T-helper 22 cell (primary cell): ENCODE data around the gene B9D1.

ENCODE experiments used
- DNase-seq: peaks from one replicate; pipeline ENCODE4 v3.0.0-alpha.2; 2020; ENCODE audit warnings: low read depth

B9D1 gene

DNA sequence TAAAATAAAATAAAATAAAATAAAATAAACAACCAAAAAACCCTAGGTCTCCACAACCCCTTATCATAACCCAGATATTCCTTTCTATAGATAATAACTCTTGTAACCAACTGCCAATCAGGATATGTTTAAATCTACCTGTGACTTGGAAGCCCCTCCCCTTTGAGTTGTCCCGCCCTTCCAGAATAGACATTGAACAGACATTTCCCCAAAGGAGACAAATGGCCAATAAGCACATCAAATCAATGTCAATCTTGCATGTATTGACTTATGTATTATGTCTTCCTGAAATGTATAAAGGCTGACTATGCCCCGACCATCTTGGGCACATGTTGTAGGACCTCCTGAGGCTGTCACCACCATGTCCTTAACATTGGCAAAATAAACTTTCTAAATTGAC, 14.3 kb upstream of the B9D1 start:
- DNase-seq = no peak

DNA sequence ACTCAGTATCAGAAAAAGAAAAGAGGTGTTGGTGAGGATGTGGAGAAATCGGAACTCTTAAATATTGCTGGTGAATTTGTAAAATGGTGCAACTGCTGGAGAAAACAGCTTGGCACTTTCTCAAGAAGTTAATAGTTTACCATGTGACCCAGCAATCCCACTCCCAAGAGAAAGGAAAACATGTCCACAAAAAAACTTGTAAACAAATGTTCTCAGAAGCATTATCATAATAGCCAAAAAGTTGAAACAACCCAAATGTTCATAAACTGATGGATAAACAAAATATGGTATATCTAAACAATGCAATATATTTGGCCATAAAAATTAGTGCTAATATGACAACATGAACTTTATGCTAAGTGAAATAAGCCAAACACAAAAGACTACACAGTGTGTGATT, 13.2 kb upstream of the B9D1 start:
- no peak for DNase-seq

DNA sequence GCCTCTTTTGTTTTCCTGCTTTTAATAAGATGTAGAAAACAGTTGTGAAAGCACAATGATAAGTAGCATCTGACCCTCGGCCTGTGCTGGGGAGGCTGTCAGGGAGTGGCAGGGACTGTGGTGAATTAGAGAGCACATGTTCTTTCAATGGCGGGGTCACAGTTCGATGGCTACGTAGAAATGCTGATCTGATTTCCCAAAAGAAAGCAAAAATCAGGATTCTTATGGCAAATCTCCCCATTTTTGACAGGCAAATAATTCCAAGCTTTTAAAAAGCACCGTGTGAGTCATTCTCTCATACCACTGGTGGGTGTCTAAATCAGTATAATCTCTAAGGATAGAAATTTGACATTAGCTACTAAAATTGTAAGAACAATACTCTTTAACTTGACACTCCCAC, 11.6 kb upstream of the B9D1 start:
- DNase-seq = no peak

DNA sequence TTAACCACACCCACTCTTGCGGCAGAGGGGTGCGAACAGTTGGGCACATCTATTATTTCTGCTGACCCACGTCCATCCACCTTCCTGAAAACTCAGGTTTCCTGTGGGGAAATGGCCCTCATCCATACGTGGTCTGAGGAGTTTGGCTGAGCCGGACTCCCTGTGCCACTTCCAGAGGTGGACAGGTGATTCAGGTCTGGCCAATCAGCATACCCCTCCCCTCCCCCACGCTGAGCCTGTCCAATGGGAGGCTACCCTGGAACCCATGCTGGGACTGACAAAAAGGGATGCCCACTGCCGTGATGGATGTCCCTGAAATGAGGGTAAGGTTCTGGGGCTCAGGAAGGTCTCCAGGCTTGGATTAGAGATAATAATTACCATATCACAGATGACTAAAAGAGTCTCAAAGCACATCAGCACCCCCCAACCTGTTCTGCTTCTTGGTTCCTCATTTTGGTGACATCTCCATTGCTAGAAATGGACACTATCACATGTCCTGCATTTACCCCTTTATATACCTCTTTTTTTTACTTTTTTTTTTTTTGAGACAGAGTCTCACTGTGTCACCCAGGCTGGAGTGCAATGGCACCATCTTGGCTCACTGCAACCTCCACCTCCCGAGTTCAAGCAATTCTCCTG, 10.5 kb upstream of the B9D1 start:
- DNase-seq = no peak

DNA sequence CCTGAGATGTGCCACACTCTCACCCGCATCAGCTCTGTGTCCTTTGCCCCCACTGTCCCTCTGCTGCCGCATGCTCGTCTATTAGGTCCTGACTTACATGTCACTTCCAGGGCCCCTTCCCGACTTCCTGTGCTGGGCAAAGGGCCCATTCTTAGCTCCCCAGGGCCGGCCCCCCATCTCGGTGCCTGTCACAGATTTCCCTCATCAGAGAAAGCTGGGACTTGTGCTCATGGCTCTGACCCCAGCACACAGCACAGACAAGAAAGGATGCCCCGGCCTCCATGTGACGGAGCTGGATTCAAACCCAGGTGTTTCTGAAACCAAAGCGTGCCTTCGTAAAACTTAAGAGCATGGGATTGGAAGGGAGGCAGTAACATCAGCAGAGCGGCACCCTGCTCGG, 9.9 kb upstream of the B9D1 start:
- no peak for DNase-seq

DNA sequence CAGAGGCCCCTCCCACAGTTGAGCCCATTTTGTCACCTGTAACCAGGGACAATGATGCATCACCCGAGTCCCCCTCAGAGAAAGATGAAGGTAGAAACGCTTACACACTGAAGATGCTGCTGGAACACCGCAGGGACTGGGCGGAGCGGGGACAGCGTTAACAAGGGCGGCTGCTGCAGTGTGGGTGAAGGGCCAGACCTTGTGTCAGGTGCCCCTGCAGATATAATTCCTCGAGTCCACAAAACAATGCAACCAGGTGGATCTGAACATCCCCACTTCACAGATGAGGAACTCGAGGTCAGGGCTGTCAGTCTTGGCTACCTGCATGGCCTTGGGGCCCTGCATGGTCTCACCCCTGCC, 9.5 kb upstream of the B9D1 start:
- DNase-seq = no peak

DNA sequence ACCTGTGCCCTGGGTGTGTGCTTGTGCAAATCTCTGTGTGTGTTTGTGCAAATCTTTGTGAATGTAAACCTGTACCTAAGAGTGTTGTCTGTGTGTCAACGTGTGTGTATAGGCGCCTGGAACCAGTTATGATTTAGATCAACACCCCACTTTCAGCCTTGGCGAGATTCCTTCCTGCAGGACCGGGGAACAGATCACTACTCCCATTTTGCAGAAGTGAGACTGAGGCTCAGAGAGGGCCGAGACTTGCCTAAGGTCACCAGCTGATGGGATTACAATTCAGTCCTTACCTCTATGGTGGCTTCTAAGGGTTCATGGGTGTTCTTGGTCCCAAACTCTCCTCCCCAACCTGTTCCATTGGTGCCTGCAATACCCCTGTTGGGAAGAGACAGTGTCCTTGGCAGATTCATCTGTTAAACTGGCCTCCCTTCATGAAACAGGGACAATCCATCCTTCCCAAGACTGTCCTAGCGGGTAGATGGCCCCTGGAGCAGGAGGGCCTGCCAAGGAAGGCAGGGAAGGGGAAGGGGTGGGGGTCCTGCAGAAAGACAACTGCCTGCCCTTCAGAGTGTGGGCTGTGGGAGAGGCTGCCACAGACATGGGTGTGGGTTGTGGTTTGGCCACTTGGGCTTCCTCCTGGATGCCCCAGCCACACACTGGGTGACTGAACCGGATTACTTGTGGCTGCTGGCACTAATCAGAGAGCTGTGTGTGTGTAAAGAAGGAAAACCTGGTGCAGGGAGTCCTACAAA, 8.9 kb upstream of the B9D1 start:
- DNase-seq = no peak

DNA sequence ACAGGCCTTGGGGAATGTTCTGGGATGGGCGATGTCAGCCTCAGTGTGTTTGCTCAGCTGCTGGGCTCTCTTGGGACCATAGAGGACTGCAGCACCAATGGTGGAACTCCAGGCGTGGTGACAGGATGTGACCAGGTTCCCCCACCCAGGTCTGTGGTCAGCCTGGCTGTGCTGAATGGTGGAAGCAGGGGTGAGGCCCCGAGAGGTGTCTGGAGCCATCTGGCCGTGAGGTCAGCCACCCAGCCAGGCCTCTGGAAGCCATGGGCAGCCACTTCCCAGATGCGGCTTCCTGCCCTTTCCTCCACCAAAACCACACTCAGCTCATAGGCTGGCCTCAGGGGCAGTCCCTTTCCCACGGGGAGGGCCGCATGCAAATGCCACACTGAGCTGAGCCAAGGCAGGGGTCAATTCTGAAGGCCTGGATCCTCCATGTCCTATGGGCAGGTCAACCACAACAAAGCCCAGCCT, 8.0 kb upstream of the B9D1 start:
- DNase-seq = no peak

DNA sequence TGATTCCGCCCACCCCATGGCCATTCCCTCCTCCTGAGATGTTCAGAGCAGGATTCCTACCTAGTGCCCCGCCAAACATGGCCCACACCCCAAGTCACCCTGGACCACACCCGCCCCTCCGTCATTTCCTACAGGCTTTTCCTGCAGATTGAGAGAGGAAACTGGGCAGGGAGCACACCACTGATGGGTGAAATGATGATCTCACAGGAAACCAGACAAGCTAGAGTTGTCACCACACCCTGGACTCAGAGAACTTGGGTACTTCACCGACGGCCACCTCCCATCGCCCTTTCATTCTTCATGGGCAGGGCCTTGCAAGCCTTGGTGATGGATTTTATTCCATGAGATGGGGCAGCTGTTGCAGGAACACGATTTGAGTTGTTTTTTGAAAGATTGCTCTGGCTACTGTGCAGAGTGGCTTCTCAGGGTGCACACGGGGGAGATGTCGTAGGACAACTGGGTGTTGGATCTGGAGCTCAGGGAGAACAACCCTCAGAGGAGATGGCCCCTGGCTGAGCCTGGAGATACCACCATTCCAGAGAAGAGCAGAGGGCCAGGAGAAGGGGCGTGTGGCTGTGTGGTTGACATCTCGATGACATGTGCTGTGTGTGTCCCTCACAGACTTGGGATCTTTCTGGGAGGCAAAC, 7.4 kb upstream of the B9D1 start:
- DNase-seq = peak; percentile 12

DNA sequence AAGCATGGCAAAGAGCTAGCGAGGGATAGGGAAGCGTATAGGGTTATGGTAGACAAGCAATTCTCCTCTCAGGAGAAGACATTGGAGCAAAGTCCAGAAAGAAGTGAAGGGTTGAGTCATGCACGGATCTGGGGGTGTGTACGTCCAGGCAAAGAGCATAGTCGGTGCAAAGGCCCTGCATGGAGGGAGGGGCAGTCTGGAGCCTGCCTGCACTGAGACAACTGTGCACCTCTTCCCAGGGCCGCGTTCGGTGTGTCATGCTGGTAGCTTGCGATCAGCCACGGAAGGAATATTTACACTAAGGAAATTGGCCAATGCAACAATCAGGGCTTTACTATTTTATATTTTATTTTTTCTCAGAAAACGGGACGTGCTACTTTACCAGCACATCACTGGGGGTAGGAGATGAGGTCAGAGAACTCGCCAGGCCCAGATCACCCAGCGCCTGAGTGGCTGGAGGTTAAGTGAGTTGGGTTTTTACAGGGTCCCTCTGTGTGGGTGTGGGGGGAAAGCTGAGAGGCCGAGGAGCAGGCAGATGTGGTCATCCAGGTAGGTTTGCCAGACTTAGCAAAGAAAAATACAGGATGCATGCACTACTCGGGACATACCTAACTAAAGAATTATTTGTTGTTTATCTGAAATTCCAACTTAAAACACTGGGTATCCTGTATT, 6.7 kb upstream of the B9D1 start:
- DNase-seq = no peak

DNA sequence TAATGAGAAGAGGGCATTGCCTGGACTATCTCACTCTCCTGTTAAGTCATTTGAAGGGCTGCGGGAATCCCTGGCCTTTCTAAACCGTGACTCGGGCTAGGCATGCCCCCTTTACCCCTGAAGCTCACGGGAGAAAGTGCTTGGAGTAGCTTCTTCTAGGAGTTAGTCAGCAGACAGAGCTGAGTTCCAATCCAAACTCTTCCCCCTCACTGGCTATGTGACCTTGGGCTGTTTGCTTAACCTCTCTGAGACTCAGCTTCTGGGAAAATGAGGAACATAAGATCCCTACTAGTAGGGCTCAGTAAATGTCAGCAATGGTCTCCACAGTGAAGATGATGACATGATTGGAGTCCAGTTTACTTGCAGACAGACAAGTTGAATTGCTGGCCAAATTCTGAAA, 5.7 kb upstream of the B9D1 start:
- DNase-seq = no peak

DNA sequence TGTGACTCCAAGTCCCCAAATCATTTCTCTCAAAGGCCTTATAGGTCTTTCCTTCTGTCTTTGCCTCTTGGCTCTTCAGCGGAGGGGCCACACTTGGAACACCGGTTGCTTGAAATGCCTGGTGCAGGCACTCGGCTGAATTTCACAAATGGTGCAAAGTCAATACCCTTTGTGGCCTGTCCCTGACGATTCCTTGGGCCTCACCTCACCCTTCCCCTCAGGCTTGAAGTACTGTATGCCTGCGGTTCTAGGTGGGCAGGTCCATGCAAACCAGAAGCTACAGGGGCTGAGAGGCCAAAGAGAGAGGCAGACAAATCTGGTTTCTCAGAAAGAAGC, 4.1 kb upstream of the B9D1 start:
- no peak for DNase-seq

DNA sequence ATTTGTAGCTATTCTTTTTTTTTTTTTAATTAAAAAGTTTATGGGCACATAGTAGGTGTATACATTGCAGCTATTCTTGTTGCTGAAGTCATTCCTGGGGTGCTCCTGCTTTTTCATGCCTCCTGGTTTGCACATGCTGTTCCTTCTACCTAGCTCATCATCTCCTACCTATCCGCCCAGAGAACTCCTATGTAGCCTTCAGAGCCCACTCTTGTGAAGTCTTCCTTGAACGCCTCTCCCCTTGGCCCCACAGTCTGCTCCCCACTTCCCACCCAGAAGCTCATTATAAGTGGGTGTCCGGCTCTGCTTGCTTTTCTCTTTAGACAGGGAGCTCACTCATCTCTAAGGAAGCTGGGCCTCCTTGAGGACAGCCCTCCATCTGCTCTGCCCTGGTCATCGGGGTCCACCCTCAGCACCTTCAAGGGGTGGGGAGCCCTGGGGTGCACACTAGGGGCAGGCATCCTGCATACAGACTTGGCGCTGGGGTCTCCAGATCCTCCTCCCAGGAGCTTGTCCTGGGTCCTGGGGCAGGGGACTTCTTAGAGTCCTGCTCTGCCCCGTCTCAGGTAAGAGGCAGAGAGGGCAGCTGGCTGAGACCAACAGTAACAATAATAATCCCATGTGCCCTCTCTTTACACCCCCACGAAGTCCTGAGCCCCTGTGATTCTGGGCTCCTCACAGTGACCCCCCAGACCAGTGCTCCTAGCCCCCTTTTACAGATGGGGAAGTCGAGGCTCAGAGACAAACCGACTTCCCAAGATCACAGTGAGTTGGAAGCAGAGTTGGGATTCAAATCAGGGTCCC, 3.5 kb upstream of the B9D1 start:
- no peak for DNase-seq

DNA sequence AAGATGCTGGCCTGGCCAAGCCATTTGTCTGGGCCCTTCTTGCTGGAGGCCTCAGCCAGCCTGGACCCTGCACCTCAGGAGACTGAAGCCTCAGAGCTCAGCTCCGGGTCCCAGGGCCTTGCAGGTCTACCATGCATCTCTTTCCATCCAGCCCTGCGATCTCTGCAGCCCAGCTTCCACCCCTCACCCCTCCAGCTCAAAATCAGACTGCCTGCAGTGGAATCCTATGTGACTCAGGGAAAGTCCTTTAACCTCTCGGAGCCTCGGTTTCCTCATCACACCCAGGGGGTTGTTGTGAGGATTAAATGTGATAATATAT, 2.9 kb upstream of the B9D1 start:
- DNase-seq = no peak

DNA sequence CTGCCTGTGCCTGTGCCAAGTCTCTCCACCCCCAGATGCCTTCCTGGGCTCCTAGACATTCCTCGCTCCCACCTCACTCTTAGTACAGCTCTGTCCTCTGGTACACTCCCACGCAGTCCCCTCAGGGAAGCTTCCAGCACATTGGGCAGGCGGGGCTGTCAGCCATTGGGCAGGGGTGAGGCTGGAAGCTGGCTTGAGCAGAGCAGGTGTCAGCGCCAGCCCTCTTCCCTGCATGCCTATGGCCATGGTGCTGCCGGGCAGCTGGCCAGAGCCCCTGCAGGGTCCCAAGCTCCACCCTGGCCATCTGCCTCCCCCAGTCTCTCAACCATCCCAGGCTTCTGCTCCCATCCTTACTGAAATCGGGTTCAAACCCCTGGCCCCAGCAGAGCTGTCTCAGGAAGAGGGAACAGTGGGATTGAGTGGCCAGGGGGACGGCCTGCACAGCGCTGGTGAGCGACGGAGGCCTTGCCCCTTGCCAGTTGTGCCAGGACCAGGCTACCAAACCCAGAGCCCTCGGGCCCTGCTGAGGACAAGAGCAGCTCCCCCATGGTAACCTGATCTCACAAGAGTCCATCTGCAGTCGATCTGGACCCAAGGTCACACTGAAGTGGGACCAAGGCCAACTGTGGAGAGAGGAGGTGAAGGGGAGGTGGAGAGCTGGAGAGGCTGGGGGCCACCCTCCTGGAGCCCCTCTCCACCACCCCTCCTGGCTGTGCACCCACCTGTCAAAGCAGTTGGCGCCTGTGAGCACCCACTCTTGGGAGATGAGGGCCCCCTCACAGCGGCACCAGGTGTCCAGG, 2.4 kb upstream of the B9D1 start:
- DNase-seq = no peak

DNA sequence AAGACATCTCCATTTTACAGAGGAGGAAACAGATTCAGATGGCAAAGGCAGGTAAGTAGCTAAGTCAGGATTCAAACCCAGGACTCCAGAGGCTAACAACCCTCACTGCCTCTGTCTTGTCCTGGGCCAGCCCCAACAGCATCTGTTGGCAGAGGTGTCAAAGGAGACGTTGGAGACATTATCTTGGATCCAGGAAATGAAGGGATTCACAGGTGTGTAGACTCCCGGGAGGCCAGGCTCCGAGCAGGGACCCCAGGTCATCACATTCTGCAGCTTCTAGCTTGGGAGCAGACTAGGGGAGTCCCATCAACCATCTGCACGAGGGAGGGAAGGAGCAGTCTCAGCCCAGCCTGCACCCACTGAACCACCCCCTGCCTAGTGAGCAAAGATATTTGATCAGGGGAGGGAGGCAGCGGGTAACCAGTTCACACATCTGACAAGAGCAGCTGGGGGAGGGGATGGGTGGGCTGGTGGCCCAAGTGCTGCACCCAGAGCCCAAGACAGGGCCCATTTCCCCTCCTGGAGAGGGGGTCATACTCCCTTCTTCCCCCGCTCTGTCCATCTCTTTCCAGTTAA, 1.0 kb upstream of the B9D1 start:
- no peak for DNase-seq

DNA sequence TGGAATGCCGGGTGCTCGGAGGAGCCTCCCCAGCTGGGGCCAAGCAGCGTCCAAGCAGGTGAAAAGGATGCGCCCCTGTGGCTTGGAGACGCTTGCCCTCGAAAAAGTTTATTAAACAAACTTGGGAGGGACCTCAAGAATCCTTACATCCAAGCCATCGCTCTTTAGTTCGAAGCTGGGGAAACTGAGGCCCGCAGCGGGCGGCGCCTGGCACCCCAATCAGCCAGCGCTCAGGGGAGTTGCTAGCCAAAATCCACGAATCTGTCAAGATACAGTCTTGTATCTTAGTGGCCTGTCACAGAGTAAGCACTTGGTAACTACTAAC, 553 bp upstream of the B9D1 start:
- DNase-seq = no peak

DNA sequence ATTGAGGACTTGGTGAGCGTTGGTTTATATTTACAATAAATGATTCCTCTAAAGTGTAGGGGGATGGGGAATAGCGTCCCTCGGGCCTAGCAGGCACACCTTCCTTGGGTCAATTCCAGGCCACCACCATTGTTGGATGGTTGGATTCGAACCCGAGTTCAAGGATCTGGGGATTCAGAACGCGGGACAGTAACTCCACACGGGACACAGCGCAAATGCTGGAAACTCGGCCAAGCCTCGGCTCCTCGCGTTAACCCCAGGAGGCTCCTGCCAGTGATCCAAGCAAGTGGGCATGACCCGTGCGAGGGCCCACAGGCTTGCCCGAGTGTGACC, 613 bp downstream of the B9D1 start:
- DNase-seq = no peak

DNA sequence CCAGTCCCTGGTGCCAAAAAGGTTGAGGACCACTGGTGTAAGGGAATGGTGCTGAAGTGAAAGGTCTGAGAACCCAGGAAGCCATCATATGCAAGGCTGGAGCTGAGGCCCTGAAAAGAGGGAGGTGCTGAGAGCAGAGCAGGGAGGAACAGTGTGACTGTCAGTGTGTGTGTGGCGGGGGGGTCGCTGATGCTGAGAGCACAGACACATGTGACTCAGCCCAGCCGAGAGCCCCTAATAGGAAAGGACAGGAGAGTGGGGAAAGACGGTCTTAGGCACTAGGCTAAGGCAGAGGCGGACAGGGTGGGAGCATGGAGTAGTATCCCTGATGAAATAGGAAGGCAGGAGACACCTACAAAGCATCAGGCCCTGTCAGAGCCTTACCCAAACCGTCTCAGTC, 1.2 kb downstream of the B9D1 start:
- no peak for DNase-seq

DNA sequence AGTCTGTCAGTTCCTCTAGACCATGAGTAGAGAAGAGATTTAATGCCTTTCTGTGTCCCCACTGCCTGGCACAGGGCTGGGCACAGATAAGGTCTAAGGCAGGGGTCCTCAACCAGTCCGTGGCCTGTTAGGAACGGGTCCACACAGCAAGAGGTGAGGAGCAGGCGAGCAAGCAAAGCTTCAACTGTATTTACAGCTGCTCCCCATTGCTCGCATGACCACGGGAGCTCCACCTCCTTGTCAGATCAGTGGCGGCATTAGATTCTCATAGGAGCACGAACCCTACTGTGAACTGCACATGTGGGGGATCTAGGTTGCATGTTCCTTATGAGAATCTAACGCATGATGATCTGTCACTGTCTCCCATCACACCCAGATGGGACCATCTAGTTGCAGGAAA, 1.8 kb downstream of the B9D1 start:
- DNase-seq = no peak

DNA sequence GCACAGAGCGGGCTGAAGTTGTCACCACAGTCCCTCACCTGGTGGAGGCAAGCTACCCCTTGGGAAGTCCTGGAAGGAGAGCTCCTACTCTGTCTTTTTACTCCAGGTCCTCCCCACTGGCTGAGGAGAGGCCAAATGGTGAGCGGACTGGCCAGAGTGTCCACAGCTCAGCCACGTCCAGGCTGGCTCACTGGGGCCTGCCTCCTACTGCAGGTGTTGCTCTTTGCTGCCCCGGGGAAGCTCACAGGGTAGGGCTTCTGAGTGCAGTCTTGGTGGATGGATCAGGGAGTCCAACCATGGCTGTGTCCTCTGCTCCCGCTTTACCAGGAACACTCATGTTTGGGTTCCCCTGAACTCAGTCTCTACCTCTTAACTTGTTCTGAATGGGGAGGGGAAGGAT, 2.7 kb downstream of the B9D1 start:
- DNase-seq = no peak

DNA sequence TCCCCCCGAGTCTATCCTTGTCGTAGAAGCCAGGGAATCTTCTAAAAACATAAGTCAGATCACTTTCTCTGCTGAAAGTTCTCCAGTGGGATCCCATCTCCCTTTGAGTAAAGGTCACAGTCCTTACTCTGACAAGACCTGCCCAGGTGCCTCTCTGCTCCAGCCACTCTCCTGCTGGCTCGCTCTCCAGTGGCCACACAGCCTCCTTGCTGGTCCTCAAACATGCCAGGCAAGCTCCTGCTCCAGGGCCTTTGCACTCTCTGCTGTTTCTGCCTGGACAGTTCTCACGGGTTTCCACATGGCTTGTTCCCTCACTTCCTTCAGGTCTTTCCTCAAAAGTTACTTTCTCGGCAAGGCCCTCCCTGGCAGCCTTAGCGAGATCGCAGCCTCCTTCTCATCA, 3.4 kb downstream of the B9D1 start:
- DNase-seq = no peak
